BLaER1 (cell line): ENCODE results near the gene PARP3.
"Not testable (repeated sequence)": the region's sequence is repeated elsewhere in the genome, so short reads cannot be mapped to it uniquely, and the experiment has no call there.

Experiments
- H3K27ac ChIP-seq: shearing (Covaris generic); formaldehyde crosslinking; 2 replicates; pipeline ENCODE4 v1.8.1; 2022
- H3K27me3 ChIP-seq: shearing (Covaris generic); formaldehyde crosslinking; 2 replicates; pipeline ENCODE4 v1.8.1; 2022
- H3K36me3 ChIP-seq: shearing (Covaris generic); formaldehyde crosslinking; 2 replicates; pipeline ENCODE4 v1.8.1; 2022
- H3K4me1 ChIP-seq: shearing (Covaris generic); formaldehyde crosslinking; 2 replicates; pipeline ENCODE4 v1.8.1; 2022
- H3K4me2 ChIP-seq: shearing (Covaris generic); formaldehyde crosslinking; 2 replicates; pipeline ENCODE4 v1.8.1; 2022
- H3K4me3 ChIP-seq: shearing (Covaris generic); formaldehyde crosslinking; 2 replicates; pipeline ENCODE4 v1.8.1; 2022
- H3K9ac ChIP-seq: shearing (Covaris generic); formaldehyde crosslinking; 2 replicates; pipeline ENCODE4 v1.8.1; 2022
- H3K9me3 ChIP-seq: shearing (Covaris generic); formaldehyde crosslinking; 2 replicates; pipeline ENCODE4 v1.8.1; 2022
- H4K20me1 ChIP-seq: shearing (Covaris generic); formaldehyde crosslinking; 2 replicates; pipeline ENCODE4 v1.8.1; 2022
- Cebpa-rat ChIP-seq: shearing (Covaris generic); IDR thresholded peaks from 2 replicates; pipeline ENCODE4 v1.8.1; 2022

Gene PARP3

DNA sequence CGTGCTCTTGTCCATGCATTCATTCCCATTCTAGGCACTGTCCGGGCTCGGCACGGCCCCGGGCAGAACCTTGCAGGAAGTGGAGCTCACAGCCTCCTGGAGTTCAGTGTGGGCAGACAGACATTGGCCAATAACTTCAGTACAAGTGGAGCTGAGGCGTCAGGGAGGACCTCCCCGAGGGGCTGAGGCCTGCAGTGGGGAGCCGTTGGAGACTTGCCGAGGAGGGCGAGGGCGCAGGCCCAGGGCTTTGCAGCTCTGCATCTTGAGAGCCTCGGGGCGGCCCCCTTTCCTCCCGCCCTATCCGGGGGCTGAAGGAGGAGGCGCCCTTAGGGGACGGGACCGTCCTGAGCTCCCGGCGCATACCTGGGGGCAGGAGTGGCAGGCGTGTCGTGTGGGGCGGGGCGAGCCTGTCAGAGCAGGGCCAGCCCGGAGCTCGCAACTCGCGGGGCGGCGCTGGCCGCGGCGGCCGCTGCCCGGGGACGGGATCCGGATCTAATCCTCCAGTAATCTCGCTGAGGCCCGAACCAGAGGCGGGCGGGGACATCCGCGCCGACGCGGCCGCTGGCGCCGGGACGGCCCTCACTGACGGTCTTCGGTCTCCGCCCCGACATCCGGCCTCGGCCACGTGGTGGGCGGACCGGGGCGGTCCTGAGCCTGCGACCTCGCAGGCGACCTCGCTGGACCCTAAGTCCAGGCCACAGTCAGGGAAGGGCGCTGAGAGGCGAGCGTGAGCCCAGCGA, 40.8 kb downstream of the PARP3 start, which contains the start of gene ACY1:
Gene ACY1, plus strand, starts transcription at position 698 of the 740 bp plus-strand sequence. CDS start 530 bp downstream, outside the sequence.
- H3K4me1 ChIP-seq, result peaks cover 44% of the 10 kb centered on the region
- peak within 1 kb of the TSS; percentile 84 for H3K9ac ChIP-seq
- peak within 1 kb of the TSS; percentile 95 for H3K4me2 ChIP-seq
- peak within 1 kb of the TSS; percentile 88 for H3K27ac ChIP-seq
- no peak for TF ChIP-seq Cebpa-rat
- H3K4me3 ChIP-seq, result peak within 1 kb of the TSS; percentile 72
- no peaks in the 10 kb centered on the region for H3K9me3 ChIP-seq
- H4K20me1 ChIP-seq, result peaks cover 4% of the 10 kb centered on the region; the same call in 1 of the 2 replicates
- no peaks in the 10 kb centered on the region for H3K27me3 ChIP-seq
- peaks cover 16% of the 10 kb centered on the region for H3K36me3 ChIP-seq

DNA sequence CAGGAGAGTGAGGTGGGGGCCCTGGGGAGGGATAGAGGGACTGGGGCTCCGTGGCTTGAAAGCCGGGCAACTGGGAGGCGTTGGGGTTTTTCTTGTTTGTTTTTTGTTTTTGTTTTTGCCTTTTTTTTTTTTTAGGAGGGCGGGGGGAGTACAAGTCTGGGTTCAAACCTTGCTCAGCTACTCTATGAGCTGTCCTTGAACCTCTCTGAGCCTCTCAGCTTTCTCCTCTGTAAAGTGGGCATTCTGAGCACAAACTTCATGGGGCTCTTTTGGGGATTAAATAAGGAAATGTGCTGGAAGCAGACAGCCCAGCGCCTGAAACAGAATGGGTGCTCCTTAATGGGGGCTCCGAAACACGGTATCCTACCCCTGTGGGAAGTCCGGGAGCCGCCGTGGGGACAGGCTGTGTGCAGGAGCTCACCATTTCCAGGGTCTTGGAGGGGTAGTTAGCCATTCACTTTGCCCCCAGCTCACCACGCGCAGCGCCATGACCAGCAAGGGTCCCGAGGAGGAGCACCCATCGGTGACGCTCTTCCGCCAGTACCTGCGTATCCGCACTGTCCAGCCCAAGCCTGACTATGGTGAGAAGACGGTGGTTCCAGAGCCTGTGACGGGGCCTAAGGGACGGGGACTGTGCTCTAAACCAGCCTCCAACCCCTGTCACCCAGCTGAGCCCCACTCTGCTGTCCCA, 41.6 kb downstream of the PARP3 start:
- no peaks in the 10 kb centered on the region for H3K9me3 ChIP-seq
- peak overlapping the region; percentile 95 for H3K4me2 ChIP-seq
- TF ChIP-seq Cebpa-rat, result no peak
- H3K4me3 ChIP-seq, result peak overlapping the region; percentile 72
- H3K27me3 ChIP-seq, result no peaks in the 10 kb centered on the region
- H3K4me1 ChIP-seq, result peaks cover 43% of the 10 kb centered on the region
- H3K27ac ChIP-seq, result peak overlapping the region; percentile 88
- peaks cover 21% of the 10 kb centered on the region for H3K36me3 ChIP-seq
- peaks cover 11% of the 10 kb centered on the region; the same call in 1 of the 2 replicates for H4K20me1 ChIP-seq
- peak overlapping the region; percentile 84 for H3K9ac ChIP-seq

DNA sequence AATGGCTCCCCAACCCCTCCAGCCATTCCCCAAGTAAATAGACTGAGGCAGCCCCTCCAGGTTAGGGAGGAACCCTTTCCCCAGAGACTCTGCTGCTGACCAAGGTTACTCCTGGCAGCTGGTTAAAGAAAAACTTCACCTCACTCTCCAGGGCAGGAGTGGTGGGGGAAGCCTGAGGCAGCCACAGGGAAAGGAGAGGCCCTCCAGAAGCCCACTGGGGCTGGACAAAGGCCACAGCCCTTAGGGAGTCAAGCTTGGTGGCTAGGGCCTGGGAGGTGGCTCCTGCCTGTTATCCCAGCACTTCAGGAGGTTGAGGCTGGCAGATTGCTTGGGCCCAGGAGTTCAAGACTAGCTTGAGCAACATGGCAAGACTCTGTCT, 42.1 kb downstream of the PARP3 start:
- Histone ChIP-seq H3K4me2 (peak overlapping the region; percentile 95), H3K27ac (peak overlapping the region; percentile 88), H3K9ac (0 out of 2 replicates have a peak overlapping the region, but pooled peaks have one; percentile 84), H3K4me3 (no peak overlapping the region), H3K4me1 (peaks cover 46% of the 10 kb centered on the region), H4K20me1 (peaks cover 16% of the 10 kb centered on the region; the same call in 1 of the 2 replicates), H3K27me3 (no peaks in the 10 kb centered on the region), H3K36me3 (peaks cover 26% of the 10 kb centered on the region), H3K9me3 (no peaks in the 10 kb centered on the region)
- TF ChIP-seq Cebpa-rat, result no peak

DNA sequence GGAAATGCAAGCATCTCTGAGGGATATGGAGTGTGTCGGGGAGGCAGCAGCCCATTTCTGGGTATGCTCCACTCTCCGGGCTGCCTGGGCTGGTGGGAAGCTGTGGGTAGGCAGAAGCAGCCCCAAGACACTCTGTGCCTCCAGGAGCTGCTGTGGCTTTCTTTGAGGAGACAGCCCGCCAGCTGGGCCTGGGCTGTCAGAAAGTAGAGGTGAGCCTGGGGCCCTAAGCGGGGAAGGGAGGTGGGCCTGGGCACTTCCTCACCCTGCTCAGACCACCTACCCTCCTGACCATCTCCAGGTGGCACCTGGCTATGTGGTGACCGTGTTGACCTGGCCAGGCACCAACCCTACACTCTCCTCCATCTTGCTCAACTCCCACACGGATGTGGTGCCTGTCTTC, 42.9 kb downstream of the PARP3 start:
- no peaks in the 10 kb centered on the region for H3K27me3 ChIP-seq
- H3K36me3 ChIP-seq, result peaks cover 28% of the 10 kb centered on the region
- no peak overlapping the region for H3K4me3 ChIP-seq
- TF ChIP-seq Cebpa-rat, result no peak
- no peak overlapping the region for H3K27ac ChIP-seq
- H3K4me2 ChIP-seq, result peak overlapping the region; percentile 11; the same call in 1 of the 2 replicates
- H3K9ac ChIP-seq, result no peak overlapping the region
- H3K9me3 ChIP-seq, result no peaks in the 10 kb centered on the region
- peaks cover 24% of the 10 kb centered on the region; the same call in 1 of the 2 replicates for H4K20me1 ChIP-seq
- peaks cover 54% of the 10 kb centered on the region for H3K4me1 ChIP-seq

DNA sequence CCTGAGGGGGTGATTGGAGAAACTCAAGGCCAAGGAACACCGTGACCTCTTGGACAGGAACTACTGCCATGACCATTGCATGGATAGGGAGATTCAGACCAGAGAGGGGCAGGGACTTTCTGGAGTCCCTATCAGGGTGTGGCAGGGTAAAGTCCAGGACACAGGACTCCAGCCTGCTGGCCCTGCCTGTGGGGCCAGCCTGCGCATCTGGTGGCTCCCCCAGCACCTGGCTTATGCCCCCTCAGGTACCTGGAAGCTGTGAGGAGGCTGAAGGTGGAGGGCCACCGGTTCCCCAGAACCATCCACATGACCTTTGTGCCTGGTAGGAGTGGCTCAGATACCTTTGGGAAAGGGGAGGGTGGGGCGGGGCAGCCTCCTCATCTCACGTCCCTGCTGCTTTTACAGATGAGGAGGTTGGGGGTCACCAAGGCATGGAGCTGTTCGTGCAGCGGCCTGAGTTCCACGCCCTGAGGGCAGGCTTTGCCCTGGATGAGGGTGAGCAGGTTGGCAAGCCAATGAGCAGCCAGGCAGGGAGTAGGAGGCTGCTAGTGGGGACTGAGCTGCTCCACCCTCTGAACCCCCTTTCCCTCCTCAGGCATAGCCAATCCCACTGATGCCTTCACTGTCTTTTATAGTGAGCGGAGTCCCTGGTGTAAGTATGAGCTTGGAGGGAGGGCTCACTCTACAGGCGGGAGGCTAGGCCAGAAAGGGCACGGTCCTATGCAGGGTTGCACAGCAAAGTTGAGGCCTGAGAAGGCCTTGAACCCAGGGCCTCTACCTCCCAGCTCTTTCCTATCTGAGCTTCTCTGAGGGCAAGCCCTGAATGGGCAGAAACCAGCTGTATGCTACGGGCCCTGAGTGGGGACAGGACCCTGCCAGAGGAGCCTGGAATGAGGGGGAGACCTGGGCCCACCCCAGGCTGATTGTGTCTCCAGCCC, 44.1 kb downstream of the PARP3 start:
- Histone ChIP-seq H3K4me2 (no peak overlapping the region), H3K36me3 (peaks cover 21% of the 10 kb centered on the region), H3K9me3 (no peaks in the 10 kb centered on the region), H3K27me3 (no peaks in the 10 kb centered on the region), H4K20me1 (peaks cover 36% of the 10 kb centered on the region), H3K4me3 (no peak overlapping the region), H3K4me1 (peaks cover 56% of the 10 kb centered on the region), H3K9ac (no peak overlapping the region), H3K27ac (no peak overlapping the region)
- no peak for TF ChIP-seq Cebpa-rat

DNA sequence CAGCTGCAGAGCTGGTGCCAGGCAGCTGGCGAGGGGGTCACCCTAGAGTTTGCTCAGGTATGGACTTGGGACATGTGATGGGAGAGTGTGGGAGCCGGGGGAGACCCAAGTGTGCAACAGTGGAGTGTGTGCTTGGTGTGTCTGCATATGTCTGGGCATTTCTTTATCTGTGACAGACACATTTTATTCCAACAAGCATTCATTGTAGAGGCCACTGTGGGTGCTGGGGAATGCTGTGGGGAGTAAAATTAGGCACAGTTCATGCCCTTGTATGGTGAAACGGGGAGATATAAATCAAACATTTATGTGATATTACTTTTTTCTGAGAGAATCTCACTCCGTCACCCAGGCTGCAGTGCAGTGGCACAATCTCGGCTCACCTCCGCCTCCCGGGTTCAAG, 45.4 kb downstream of the PARP3 start:
- peaks cover 49% of the 10 kb centered on the region for H4K20me1 ChIP-seq
- no peak overlapping the region for H3K4me3 ChIP-seq

DNA sequence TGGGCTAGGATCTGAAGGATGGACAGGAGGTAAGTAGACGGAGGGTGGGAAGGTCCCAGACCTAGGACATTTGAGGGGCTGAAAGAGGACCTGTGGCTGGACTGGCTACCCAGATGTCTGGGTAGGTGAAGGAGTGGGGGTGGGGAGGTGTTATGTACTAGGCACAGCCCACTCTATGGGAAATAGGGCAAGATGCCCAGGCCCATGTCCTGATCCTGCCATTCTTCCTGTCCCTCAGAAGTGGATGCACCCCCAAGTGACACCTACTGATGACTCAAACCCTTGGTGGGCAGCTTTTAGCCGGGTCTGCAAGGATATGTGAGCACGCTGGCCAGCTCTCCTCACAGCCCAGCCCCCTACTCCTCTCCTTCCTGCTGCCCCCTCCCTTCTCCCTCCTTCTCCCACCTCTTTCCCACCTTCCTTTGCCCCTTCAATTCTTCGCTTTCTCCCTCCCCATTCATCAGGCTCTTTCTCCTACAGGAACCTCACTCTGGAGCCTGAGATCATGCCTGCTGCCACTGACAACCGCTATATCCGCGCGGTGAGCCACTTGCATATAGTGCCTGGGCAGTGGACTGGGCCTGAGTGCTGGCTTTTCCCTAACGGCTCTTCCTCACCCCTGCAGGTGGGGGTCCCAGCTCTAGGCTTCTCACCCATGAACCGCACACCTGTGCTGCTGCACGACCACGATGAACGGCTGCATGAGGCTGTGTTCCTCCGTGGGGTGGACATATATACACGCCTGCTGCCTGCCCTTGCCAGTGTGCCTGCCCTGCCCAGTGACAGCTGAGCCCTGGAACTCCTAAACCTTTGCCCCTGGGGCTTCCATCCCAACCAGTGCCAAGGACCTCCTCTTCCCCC, 46.4 kb downstream of the PARP3 start:
- H3K4me2 ChIP-seq, result no peak overlapping the region
- H3K27me3 ChIP-seq, result no peaks in the 10 kb centered on the region
- peaks cover 59% of the 10 kb centered on the region for H4K20me1 ChIP-seq
- H3K27ac ChIP-seq, result no peak overlapping the region
- H3K4me3 ChIP-seq, result no peak overlapping the region
- H3K36me3 ChIP-seq, result peaks cover 44% of the 10 kb centered on the region
- H3K9ac ChIP-seq, result 0 out of 2 replicates have a peak overlapping the region, but pooled peaks have one; percentile 6
- H3K9me3 ChIP-seq, result no peaks in the 10 kb centered on the region
- TF ChIP-seq Cebpa-rat, result no peak
- H3K4me1 ChIP-seq, result peaks cover 59% of the 10 kb centered on the region

More for the DNA sequence above, 45.4 kb downstream of the PARP3 start:
- Histone ChIP-seq H3K4me2 (no peak overlapping the region), H3K36me3 (peaks cover 34% of the 10 kb centered on the region), H3K9ac (no peak overlapping the region), H3K4me1 (peaks cover 56% of the 10 kb centered on the region), H3K27me3 (no peaks in the 10 kb centered on the region), H3K9me3 (no peaks in the 10 kb centered on the region), H3K27ac (no peak overlapping the region)
- no peak for TF ChIP-seq Cebpa-rat

DNA sequence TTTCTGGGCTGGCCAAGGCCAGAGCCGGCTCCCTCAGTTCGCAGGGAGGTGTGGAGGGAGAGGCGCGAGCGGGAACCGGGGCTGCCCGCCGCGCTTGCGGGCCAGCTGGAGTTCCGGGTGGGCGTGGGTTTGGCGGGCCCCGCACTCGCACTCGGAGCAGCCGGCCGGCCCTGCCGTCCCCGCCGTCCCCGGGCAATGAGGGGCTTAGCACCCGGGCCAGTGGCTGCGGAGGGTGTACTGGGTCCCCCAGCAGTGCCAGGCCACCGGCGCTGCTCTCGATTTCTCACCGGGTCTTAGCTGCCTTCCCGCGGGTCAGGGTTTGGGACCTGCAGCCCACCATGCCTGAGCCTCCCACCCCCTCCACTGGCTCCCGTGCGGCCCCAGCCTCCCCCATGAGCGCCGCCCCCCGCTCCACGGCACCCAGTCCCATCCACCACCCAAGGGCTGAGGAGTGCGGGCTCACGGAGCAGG, 48.4 kb downstream of the PARP3 start:
- H3K9ac ChIP-seq, H3K9me3 ChIP-seq, H3K4me3 ChIP-seq, H3K27me3 ChIP-seq: not testable (repeated sequence)
- H3K4me2 ChIP-seq, result peak overlapping the region; percentile 23; the same call in 1 of the 2 replicates
- H3K27ac ChIP-seq, result 0 out of 2 replicates have a peak overlapping the region, but pooled peaks have one; percentile 11
- peaks cover 73% of the 10 kb centered on the region for H4K20me1 ChIP-seq
- H3K36me3 ChIP-seq, result peaks cover 60% of the 10 kb centered on the region
- H3K4me1 ChIP-seq, result peaks cover 57% of the 10 kb centered on the region
